ENCODE results near the gene GP1BA. TPM values are rescaled to one million over a fixed set of nuclear protein-coding genes. Genes with fewer than 3 reads are reported as not detected.
A peak's percentile ranks its signal among the peaks of the same experiment; 100 is the strongest.

The GP1BA gene
- total and polyA plus RNA-seq, 10 of the 15 experiments (the other 5 are each of a cell fraction or from before 2014, with no cell fraction given), result 0.04 to 0.67 (median 0.28) TPM; not detected in 1

DNA sequence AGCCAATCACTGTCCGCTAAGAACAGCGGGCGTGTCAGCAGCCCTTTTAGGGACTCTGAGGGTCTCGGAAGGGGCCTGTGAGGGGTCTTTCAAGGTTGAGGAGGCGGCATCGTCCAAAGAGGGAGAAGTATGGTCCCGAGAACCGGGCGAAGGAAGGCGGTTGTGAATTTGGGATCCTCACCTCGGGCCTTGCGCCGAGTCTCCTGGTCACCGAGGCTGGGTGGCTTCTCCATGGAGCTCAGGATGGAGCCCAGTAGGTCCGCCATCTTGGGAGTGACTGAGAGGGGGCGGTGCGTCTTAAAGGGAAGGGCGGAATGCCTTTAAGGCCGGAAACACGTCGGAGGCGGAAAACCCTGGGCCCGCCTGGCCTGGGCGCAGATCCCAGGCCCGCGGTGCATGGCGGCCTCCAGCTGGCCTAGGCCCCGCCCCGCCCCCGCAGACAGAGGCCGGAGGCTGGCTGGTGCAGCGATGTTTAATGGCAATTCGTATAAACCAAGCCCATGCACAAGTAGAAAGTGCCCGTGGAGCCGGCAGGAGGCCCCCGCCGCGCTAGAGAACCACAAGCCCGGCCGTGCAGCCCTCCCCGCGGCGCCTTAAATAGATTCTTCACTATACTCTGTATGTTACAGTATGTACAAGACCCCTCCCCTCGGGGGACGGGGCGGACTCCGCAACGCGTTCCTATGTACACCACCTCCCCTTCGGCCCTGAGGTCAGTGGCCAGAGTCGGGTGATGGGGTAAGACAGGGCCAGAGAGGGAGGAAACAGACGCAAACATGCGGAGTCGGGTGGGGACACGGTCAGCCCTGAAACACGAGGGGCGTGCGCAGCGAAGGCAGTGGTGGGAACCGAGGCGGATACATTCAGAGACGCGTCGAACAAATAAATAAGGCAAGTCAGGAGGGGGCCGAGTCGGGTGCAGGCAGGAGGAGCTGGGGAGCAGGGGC lies 35.7 kb downstream of the GP1BA start, which contains the start of gene SPAG7 (continued):
- TF ChIP-seq, protein P1, sequence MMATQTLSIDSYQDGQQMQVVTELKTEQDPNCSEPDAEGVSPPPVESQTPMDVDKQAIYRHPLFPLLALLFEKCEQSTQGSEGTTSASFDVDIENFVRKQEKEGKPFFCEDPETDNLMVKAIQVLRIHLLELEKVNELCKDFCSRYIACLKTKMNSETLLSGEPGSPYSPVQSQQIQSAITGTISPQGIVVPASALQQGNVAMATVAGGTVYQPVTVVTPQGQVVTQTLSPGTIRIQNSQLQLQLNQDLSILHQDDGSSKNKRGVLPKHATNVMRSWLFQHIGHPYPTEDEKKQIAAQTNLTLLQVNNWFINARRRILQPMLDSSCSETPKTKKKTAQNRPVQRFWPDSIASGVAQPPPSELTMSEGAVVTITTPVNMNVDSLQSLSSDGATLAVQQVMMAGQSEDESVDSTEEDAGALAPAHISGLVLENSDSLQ (IDR thresholded peaks at IDR 0.05), result no peak
- TF ChIP-seq MXI1 (IDR thresholded peaks at IDR 0.05; ENCODE audit: low read depth, low read length) (peak; percentile 73; the same call in 1 of the 2 replicates), RB1 (IDR thresholded peaks at IDR 0.05; ENCODE audit: borderline replicate concordance) (peak; percentile 70; the same call in 1 of the 2 replicates), SREBF1 (IDR thresholded peaks at IDR 0.05; ENCODE audit: low read length) (no peak), YY1 (IDR thresholded peaks at IDR 0.05; ENCODE audit: low read depth, low read length) (peak; percentile 99), EED (IDR thresholded peaks at IDR 0.05; ENCODE audit: low read depth) (no peak), SUZ12 (IDR thresholded peaks at IDR 0.05; ENCODE audit: unreplicated experiment) (no peak), JUNB (IDR thresholded peaks at IDR 0.05) (no peak), POU2F2 (IDR thresholded peaks at IDR 0.05; ENCODE audit: borderline replicate concordance, low read depth, low read length) (peak; percentile 57; the same call in 1 of the 3 replicates), CHD2 (IDR thresholded peaks at IDR 0.05; ENCODE audit: borderline replicate concordance, low read depth, low read length) (no peak), DPF2 (IDR thresholded peaks at IDR 0.05) (no peak; the same call in none of the 2 replicates)
- TF ChIP-seq, protein P2, sequence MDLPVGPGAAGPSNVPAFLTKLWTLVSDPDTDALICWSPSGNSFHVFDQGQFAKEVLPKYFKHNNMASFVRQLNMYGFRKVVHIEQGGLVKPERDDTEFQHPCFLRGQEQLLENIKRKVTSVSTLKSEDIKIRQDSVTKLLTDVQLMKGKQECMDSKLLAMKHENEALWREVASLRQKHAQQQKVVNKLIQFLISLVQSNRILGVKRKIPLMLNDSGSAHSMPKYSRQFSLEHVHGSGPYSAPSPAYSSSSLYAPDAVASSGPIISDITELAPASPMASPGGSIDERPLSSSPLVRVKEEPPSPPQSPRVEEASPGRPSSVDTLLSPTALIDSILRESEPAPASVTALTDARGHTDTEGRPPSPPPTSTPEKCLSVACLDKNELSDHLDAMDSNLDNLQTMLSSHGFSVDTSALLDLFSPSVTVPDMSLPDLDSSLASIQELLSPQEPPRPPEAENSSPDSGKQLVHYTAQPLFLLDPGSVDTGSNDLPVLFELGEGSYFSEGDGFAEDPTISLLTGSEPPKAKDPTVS (IDR thresholded peaks at IDR 0.05; ENCODE audit: low read depth, low read length), result no peak; the same call in 1 of the 2 replicates
- TF ChIP-seq, protein P3, sequence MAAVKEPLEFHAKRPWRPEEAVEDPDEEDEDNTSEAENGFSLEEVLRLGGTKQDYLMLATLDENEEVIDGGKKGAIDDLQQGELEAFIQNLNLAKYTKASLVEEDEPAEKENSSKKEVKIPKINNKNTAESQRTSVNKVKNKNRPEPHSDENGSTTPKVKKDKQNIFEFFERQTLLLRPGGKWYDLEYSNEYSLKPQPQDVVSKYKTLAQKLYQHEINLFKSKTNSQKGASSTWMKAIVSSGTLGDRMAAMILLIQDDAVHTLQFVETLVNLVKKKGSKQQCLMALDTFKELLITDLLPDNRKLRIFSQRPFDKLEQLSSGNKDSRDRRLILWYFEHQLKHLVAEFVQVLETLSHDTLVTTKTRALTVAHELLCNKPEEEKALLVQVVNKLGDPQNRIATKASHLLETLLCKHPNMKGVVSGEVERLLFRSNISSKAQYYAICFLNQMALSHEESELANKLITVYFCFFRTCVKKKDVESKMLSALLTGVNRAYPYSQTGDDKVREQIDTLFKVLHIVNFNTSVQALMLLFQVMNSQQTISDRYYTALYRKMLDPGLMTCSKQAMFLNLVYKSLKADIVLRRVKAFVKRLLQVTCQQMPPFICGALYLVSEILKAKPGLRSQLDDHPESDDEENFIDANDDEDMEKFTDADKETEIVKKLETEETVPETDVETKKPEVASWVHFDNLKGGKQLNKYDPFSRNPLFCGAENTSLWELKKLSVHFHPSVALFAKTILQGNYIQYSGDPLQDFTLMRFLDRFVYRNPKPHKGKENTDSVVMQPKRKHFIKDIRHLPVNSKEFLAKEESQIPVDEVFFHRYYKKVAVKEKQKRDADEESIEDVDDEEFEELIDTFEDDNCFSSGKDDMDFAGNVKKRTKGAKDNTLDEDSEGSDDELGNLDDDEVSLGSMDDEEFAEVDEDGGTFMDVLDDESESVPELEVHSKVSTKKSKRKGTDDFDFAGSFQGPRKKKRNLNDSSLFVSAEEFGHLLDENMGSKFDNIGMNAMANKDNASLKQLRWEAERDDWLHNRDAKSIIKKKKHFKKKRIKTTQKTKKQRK (IDR thresholded peaks at IDR 0.05; ENCODE audit: low read depth, low read length), result no peak
- TF ChIP-seq, protein P4, sequence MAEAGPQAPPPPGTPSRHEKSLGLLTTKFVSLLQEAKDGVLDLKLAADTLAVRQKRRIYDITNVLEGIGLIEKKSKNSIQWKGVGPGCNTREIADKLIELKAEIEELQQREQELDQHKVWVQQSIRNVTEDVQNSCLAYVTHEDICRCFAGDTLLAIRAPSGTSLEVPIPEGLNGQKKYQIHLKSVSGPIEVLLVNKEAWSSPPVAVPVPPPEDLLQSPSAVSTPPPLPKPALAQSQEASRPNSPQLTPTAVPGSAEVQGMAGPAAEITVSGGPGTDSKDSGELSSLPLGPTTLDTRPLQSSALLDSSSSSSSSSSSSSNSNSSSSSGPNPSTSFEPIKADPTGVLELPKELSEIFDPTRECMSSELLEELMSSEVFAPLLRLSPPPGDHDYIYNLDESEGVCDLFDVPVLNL (IDR thresholded peaks at IDR 0.05; ENCODE audit: low read depth, low read length), result no peak
- TF ChIP-seq, protein P5, sequence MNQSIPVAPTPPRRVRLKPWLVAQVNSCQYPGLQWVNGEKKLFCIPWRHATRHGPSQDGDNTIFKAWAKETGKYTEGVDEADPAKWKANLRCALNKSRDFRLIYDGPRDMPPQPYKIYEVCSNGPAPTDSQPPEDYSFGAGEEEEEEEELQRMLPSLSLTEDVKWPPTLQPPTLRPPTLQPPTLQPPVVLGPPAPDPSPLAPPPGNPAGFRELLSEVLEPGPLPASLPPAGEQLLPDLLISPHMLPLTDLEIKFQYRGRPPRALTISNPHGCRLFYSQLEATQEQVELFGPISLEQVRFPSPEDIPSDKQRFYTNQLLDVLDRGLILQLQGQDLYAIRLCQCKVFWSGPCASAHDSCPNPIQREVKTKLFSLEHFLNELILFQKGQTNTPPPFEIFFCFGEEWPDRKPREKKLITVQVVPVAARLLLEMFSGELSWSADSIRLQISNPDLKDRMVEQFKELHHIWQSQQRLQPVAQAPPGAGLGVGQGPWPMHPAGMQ (IDR thresholded peaks at IDR 0.05; ENCODE audit: borderline replicate concordance), result no peak
